Mononuclear cell (primary cell): ENCODE measurements around the gene HSD17B13. TPM values are rescaled to one million over a fixed set of nuclear protein-coding genes. Genes with fewer than 3 reads are reported as not detected.
"Not testable (repeated sequence)": the region's sequence is repeated elsewhere in the genome, so short reads cannot be mapped to it uniquely, and the experiment has no call there.

Experiments
- H3K27me3 ChIP-seq: 2 replicates; pipeline ENCODE4 v1.6.0; 2011; ENCODE audit warnings: low read length, control low read depth; ENCODE audit not compliant: insufficient read depth
- H3K4me1 ChIP-seq: 2 replicates; pipeline ENCODE4 v1.5.1; 2011; ENCODE audit warnings: mild to moderate bottlenecking, low read length, control low read depth; ENCODE audit not compliant: insufficient read depth
- H3K4me3 ChIP-seq: 2 replicates; pipeline ENCODE4 v1.5.1; 2011; ENCODE audit warnings: mild to moderate bottlenecking, low read length, moderate library complexity
- H3K9me3 ChIP-seq: 2 replicates; pipeline ENCODE4 v1.5.1; 2011; ENCODE audit warnings: low read depth, mild to moderate bottlenecking, control low read depth, low read length
- total RNA-seq: library from RNA; depleted of rRNA; stranded (reverse); fragments of >200 nt; gene quantifications from one replicate; pipeline ENCODE4 v1.2.3, GENCODE V29; 2012

The HSD17B13 gene
- total RNA-seq, 1 donor: 1.6 TPM

- Histone ChIP-seq H3K4me3 (no peak overlapping the region), H3K9me3 (peaks cover 19% of the 10 kb centered on the region)
Observed at GRCh38 chr4:87337361-87337760, 14.7 kb upstream of the HSD17B13 start.

GRCh38 chr4:87333267-87333666, 10.6 kb upstream of the HSD17B13 start:
- peaks cover 33% of the 10 kb centered on the region for H3K9me3 ChIP-seq
- no peak overlapping the region for H3K4me3 ChIP-seq
- no peaks in the 10 kb centered on the region for H3K4me1 ChIP-seq
- no peaks in the 10 kb centered on the region for H3K27me3 ChIP-seq

More at GRCh38 chr4:87337361-87337760, 14.7 kb upstream of the HSD17B13 start:
- no peaks in the 10 kb centered on the region for H3K27me3 ChIP-seq
- H3K4me1 ChIP-seq: no peaks in the 10 kb centered on the region

- Histone ChIP-seq H3K4me1 (no peaks in the 10 kb centered on the region), H3K9me3 (peaks cover 33% of the 10 kb centered on the region), H3K4me3 (no peak overlapping the region), H3K27me3 (no peaks in the 10 kb centered on the region)
Observed at GRCh38 chr4:87330761-87331160, 8.1 kb upstream of the HSD17B13 start.

GRCh38 chr4:87327136-87327535, 4.5 kb upstream of the HSD17B13 start:
- no peaks in the 10 kb centered on the region for H3K4me1 ChIP-seq
- H3K9me3 ChIP-seq: peaks cover 12% of the 10 kb centered on the region
- no peaks in the 10 kb centered on the region for H3K27me3 ChIP-seq
- H3K4me3 ChIP-seq: no peak overlapping the region

GRCh38 chr4:87326460-87326859, 3.8 kb upstream of the HSD17B13 start:
- H3K4me3 ChIP-seq: no peak overlapping the region
- H3K9me3 ChIP-seq: peaks cover 5% of the 10 kb centered on the region
- H3K4me1 ChIP-seq: no peaks in the 10 kb centered on the region
- no peaks in the 10 kb centered on the region for H3K27me3 ChIP-seq

- no peaks in the 10 kb centered on the region for H3K4me1 ChIP-seq
- no peaks in the 10 kb centered on the region for H3K9me3 ChIP-seq
- H3K27me3 ChIP-seq: no peaks in the 10 kb centered on the region
- H3K4me3 ChIP-seq: no peak overlapping the region
Observed at GRCh38 chr4:87321888-87322287, 794 bp downstream of the HSD17B13 start.

- Histone ChIP-seq H3K27me3 (no peaks in the 10 kb centered on the region), H3K4me3 (no peak overlapping the region), H3K9me3 (no peaks in the 10 kb centered on the region), H3K4me1 (no peaks in the 10 kb centered on the region)
Observed at GRCh38 chr4:87317527-87317926, 5.2 kb downstream of the HSD17B13 start.

- Histone ChIP-seq H3K9me3 (no peaks in the 10 kb centered on the region), H3K27me3 (no peaks in the 10 kb centered on the region), H3K4me1 (no peaks in the 10 kb centered on the region), H3K4me3 (no peak overlapping the region)
Observed at GRCh38 chr4:87316961-87317360, 5.7 kb downstream of the HSD17B13 start.

- not testable (repeated sequence) for H3K4me3 ChIP-seq, H3K27me3 ChIP-seq, H3K9me3 ChIP-seq, H3K4me1 ChIP-seq
Observed at GRCh38 chr4:87315000-87315399, 7.7 kb downstream of the HSD17B13 start.

GRCh38 chr4:87313756-87314155, 8.9 kb downstream of the HSD17B13 start:
- H3K4me3 ChIP-seq: no peak overlapping the region
- no peaks in the 10 kb centered on the region for H3K27me3 ChIP-seq
- no peaks in the 10 kb centered on the region for H3K4me1 ChIP-seq
- H3K9me3 ChIP-seq: no peaks in the 10 kb centered on the region

- no peaks in the 10 kb centered on the region for H3K4me1 ChIP-seq
- no peak overlapping the region for H3K4me3 ChIP-seq
- no peaks in the 10 kb centered on the region for H3K27me3 ChIP-seq
- H3K9me3 ChIP-seq: no peaks in the 10 kb centered on the region
Observed at GRCh38 chr4:87311684-87312083, 11.0 kb downstream of the HSD17B13 start.

- H3K4me1 ChIP-seq: no peaks in the 10 kb centered on the region
- no peak overlapping the region for H3K4me3 ChIP-seq
- no peaks in the 10 kb centered on the region for H3K27me3 ChIP-seq
- H3K9me3 ChIP-seq: no peaks in the 10 kb centered on the region
Observed at GRCh38 chr4:87310691-87311335, 11.9 kb downstream of the HSD17B13 start.

GRCh38 chr4:87309625-87310024, 13.1 kb downstream of the HSD17B13 start:
- Histone ChIP-seq H3K9me3 (no peaks in the 10 kb centered on the region), H3K4me3 (no peak overlapping the region), H3K27me3 (no peaks in the 10 kb centered on the region), H3K4me1 (no peaks in the 10 kb centered on the region)

GRCh38 chr4:87306056-87306455, 16.6 kb downstream of the HSD17B13 start:
- H3K4me1 ChIP-seq: no peaks in the 10 kb centered on the region
- no peak overlapping the region for H3K4me3 ChIP-seq
- H3K27me3 ChIP-seq: no peaks in the 10 kb centered on the region
- no peaks in the 10 kb centered on the region for H3K9me3 ChIP-seq

GRCh38 chr4:87305562-87305961, 17.1 kb downstream of the HSD17B13 start:
- no peaks in the 10 kb centered on the region for H3K27me3 ChIP-seq
- no peaks in the 10 kb centered on the region for H3K9me3 ChIP-seq
- H3K4me1 ChIP-seq: no peaks in the 10 kb centered on the region
- H3K4me3 ChIP-seq: no peak overlapping the region

GRCh38 chr4:87304745-87305432, 17.8 kb downstream of the HSD17B13 start:
- H3K9me3 ChIP-seq: no peaks in the 10 kb centered on the region

More at GRCh38 chr4:87304745-87305432, 17.8 kb downstream of the HSD17B13 start:
- H3K4me1 ChIP-seq: no peaks in the 10 kb centered on the region
- H3K4me3 ChIP-seq: no peak overlapping the region
- no peaks in the 10 kb centered on the region for H3K27me3 ChIP-seq
